ENCODE measurements around the gene THSD4.

DNA sequence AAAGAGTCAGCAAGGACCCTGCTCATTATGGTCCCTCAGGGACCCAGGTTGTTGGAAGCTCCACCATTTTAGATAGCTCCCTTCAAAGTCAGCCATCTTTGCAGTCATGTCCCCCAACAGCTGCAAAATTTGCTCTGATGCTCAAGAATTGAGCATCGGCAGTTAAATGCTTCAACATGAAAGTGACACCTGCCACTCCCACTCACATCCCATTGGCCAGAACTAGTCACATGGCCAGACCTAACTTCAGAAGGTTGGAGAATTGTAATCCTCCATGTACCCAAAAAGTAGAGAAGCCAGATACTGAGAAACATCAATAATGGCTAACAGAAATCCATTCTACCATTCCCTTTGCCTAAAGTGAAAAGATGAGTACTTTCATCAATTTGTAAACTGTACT, 523.6 kb downstream of the THSD4 start:
- TF ChIP-seq, protein P1, sequence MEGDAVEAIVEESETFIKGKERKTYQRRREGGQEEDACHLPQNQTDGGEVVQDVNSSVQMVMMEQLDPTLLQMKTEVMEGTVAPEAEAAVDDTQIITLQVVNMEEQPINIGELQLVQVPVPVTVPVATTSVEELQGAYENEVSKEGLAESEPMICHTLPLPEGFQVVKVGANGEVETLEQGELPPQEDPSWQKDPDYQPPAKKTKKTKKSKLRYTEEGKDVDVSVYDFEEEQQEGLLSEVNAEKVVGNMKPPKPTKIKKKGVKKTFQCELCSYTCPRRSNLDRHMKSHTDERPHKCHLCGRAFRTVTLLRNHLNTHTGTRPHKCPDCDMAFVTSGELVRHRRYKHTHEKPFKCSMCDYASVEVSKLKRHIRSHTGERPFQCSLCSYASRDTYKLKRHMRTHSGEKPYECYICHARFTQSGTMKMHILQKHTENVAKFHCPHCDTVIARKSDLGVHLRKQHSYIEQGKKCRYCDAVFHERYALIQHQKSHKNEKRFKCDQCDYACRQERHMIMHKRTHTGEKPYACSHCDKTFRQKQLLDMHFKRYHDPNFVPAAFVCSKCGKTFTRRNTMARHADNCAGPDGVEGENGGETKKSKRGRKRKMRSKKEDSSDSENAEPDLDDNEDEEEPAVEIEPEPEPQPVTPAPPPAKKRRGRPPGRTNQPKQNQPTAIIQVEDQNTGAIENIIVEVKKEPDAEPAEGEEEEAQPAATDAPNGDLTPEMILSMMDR (conservative IDR thresholded peaks at IDR 0.05) = no peak
- no peak for TF ChIP-seq ZFX (IDR thresholded peaks at IDR 0.05)

All from C4-2B (cell line).